Parathyroid adenoma (tissue), 2 donors: Measurements from ENCODE around the gene CHD9.
A peak's percentile ranks its signal among the peaks of the same experiment; 100 is the strongest.

ENCODE experiments used
- H2AFZ ChIP-seq: fragments of 300-600 bp; sonication (generic); one replicate; pipeline ENCODE4 v1.7.0; 2017; ENCODE audit warnings: antibody characterized with exemption, mild to moderate bottlenecking
- H3K27ac ChIP-seq: fragments of 300-600 bp; sonication (generic); one replicate; pipeline ENCODE4 v1.7.0; 2017
- H3K27me3 ChIP-seq: fragments of 300-600 bp; sonication (generic); one replicate; pipeline ENCODE4 v1.7.0; 2017; ENCODE audit warnings: low read length; ENCODE audit not compliant: control insufficient read depth, insufficient read depth
- H3K36me3 ChIP-seq: fragments of 300-600 bp; sonication (generic); one replicate; pipeline ENCODE4 v1.7.0; 2017; ENCODE audit warnings: low read length; ENCODE audit not compliant: control insufficient read depth, insufficient read depth
- H3K4me1 ChIP-seq: fragments of 300-600 bp; sonication (generic); one replicate; pipeline ENCODE4 v1.7.0; 2017; ENCODE audit warnings: control low read depth
- H3K4me2 ChIP-seq: fragments of 300-600 bp; sonication (generic); one replicate; pipeline ENCODE4 v1.7.0; 2017; ENCODE audit warnings: low read length
- H3K4me3 ChIP-seq: fragments of 300-600 bp; sonication (generic); one replicate; pipeline ENCODE4 v1.7.0; 2017; ENCODE audit warnings: low read depth, low read length
- H3K79me2 ChIP-seq: fragments of 300-600 bp; sonication (generic); one replicate; pipeline ENCODE4 v1.7.0; 2017; ENCODE audit warnings: control low read depth
- H3K9ac ChIP-seq: fragments of 300-600 bp; sonication (generic); one replicate; pipeline ENCODE4 v1.7.0; 2017; ENCODE audit warnings: mild to moderate bottlenecking
- H3K9me3 ChIP-seq: fragments of 300-600 bp; sonication (generic); one replicate; pipeline ENCODE4 v1.7.0; 2017; ENCODE audit warnings: low read length; ENCODE audit not compliant: control insufficient read depth
- CTCF ChIP-seq: fragments of 300-600 bp; sonication (generic); IDR thresholded peaks from one replicate; pipeline ENCODE4 v1.7.0; 2017; ENCODE audit warnings: antibody characterized with exemption, mild to moderate bottlenecking
- donor health status: primary hyperparathyroidism.

Gene CHD9

GRCh38 chr16:53098526-53099317, 43.9 kb downstream of the CHD9 start:
- Histone ChIP-seq H3K4me3 (peak overlapping the region; percentile 23), H3K9me3 (no peaks in the 10 kb centered on the region), H3K4me2 (peak overlapping the region; percentile 65), H3K9ac (no peak overlapping the region), H3K79me2 (peaks cover 16% of the 10 kb centered on the region), H3K27ac (peak overlapping the region; percentile 90), H3K36me3 (no peaks in the 10 kb centered on the region), H3K27me3 (no peaks in the 10 kb centered on the region), H2AFZ (peak overlapping the region; percentile 86), H3K4me1 (peaks cover 34% of the 10 kb centered on the region)
- no peak for TF ChIP-seq CTCF

- peaks cover 26% of the 10 kb centered on the region for H3K4me1 ChIP-seq
- H3K4me3 ChIP-seq, result peak overlapping the region; percentile 23
- H3K79me2 ChIP-seq, result peaks cover 13% of the 10 kb centered on the region
- peak overlapping the region; percentile 90 for H3K27ac ChIP-seq
- no peaks in the 10 kb centered on the region for H3K36me3 ChIP-seq
- no peak for TF ChIP-seq CTCF
- no peaks in the 10 kb centered on the region for H3K9me3 ChIP-seq
- H3K27me3 ChIP-seq, result no peaks in the 10 kb centered on the region
- no peak overlapping the region for H3K9ac ChIP-seq
- H2AFZ ChIP-seq, result peak overlapping the region; percentile 86
- H3K4me2 ChIP-seq, result peak overlapping the region; percentile 65
Observed at GRCh38 chr16:53099318-53100130, 44.7 kb downstream of the CHD9 start.

GRCh38 chr16:53100131-53100748, 45.4 kb downstream of the CHD9 start:
- no peak for TF ChIP-seq CTCF
- Histone ChIP-seq H3K9me3 (no peaks in the 10 kb centered on the region), H3K4me1 (peaks cover 24% of the 10 kb centered on the region), H3K27ac (peak overlapping the region; percentile 90), H2AFZ (peak overlapping the region; percentile 86), H3K4me3 (peak overlapping the region; percentile 23), H3K79me2 (peaks cover 13% of the 10 kb centered on the region), H3K27me3 (no peaks in the 10 kb centered on the region), H3K9ac (no peak overlapping the region), H3K36me3 (no peaks in the 10 kb centered on the region), H3K4me2 (peak overlapping the region; percentile 65)

GRCh38 chr16:53100889-53101288, 46.1 kb downstream of the CHD9 start:
- H3K27me3 ChIP-seq, result no peaks in the 10 kb centered on the region
- no peak for TF ChIP-seq CTCF
- H3K9me3 ChIP-seq, result no peaks in the 10 kb centered on the region
- peak overlapping the region; percentile 45 for H3K27ac ChIP-seq
- no peak overlapping the region for H3K4me2 ChIP-seq
- no peak overlapping the region for H2AFZ ChIP-seq
- no peak overlapping the region for H3K9ac ChIP-seq
- no peak overlapping the region for H3K4me3 ChIP-seq
- peaks cover 13% of the 10 kb centered on the region for H3K79me2 ChIP-seq
- H3K36me3 ChIP-seq, result no peaks in the 10 kb centered on the region
- H3K4me1 ChIP-seq, result peaks cover 24% of the 10 kb centered on the region
